Suprapubic skin (tissue), 4 donors: ENCODE results near the gene BMPR1B.

ENCODE experiments used
- POLR2A ChIP-seq, 2 donors: fragments of 450-650 bp; IDR thresholded peaks; one replicate each; pipeline ENCODE4 v1.6.1; 2017; ENCODE audit warnings: antibody characterized with exemption in 2 of 2, mild to moderate bottlenecking in 2 of 2, moderate library complexity in 2 of 2
- POLR2AphosphoS5 ChIP-seq, 3 donors: sonication (generic); formaldehyde crosslinking; IDR thresholded peaks; one replicate each; pipeline ENCODE4 v1.6.1; 2017; ENCODE audit warnings: antibody characterized with exemption in 3 of 3
- TF ChIP-seq, protein P1 (sequence below), 2 donors: fragments of 200-600 bp in 1 of 2; fragments of 450-650 bp in 1 of 2; sonication (generic) in 1 of 2; IDR thresholded peaks; one replicate each; pipeline ENCODE4 v1.5.1; 2016 to 2019; ENCODE audit warnings: antibody characterized with exemption in 2 of 2, mild to moderate bottlenecking in 1 of 2, moderate library complexity in 1 of 2

DNA sequence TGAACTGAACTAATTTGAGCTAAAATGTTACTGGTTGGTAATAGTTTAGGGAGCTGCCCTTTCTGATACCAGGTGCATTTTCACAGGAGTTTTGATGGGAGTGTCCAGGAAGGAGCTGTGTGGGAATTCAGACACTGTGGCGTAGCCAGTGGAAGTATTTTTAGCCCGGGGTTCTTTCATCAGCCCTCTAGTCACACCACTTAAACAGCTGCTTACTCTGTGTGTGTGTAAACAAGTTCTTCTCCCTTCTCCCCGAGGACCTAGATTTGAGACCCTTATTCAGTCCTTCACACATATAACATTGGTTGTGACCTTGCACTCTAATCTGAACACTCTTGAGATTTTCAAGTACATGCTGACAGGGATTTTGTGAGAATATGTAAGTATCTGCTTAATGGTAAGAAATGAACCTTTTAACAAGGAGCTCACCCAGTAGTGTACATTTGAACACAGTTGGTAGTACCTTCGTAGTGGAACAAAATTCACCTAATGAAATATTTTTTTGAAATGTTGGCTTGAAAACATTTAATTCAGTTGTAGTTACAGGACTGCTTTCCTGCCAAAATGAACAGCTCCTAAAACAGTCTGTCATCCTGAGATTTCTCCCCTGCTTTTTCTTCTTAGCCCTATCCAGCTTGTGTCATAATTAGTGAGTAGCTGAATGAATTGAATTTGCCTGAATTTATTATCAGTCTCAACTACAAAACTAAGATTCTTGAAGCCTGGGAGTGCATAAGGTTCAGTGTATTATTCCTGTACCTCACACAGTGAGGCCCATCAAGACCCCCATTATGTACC lies 61.8 kb downstream of the BMPR1B start:
- TF ChIP-seq POLR2A (IDR thresholded peaks at IDR 0.05): no peak
- TF ChIP-seq, protein P1, sequence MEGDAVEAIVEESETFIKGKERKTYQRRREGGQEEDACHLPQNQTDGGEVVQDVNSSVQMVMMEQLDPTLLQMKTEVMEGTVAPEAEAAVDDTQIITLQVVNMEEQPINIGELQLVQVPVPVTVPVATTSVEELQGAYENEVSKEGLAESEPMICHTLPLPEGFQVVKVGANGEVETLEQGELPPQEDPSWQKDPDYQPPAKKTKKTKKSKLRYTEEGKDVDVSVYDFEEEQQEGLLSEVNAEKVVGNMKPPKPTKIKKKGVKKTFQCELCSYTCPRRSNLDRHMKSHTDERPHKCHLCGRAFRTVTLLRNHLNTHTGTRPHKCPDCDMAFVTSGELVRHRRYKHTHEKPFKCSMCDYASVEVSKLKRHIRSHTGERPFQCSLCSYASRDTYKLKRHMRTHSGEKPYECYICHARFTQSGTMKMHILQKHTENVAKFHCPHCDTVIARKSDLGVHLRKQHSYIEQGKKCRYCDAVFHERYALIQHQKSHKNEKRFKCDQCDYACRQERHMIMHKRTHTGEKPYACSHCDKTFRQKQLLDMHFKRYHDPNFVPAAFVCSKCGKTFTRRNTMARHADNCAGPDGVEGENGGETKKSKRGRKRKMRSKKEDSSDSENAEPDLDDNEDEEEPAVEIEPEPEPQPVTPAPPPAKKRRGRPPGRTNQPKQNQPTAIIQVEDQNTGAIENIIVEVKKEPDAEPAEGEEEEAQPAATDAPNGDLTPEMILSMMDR (IDR thresholded peaks at IDR 0.05): no peak
- TF ChIP-seq POLR2AphosphoS5 (IDR thresholded peaks at IDR 0.05): no peak
